ENCODE measurements around the gene C4orf36.

- TF ChIP-seq CTCF (IDR thresholded peaks at IDR 0.05), result no peak
- TF ChIP-seq POLR2AphosphoS5 (IDR thresholded peaks at IDR 0.05), result no peak
- TF ChIP-seq POLR2A (IDR thresholded peaks at IDR 0.05), result no peak
- TF ChIP-seq EP300 (IDR thresholded peaks at IDR 0.05), result no peak
These were observed 17.5 kb upstream of the C4orf36 start for GRCh38 chr4:86909546-86910295.
